Transverse colon (tissue), 4 donors: Measurements from ENCODE around the gene RBP3.

Experiments used
- CTCF ChIP-seq, 5 experiments: fragments of 200-600 bp in 3 of 5; fragments of 450-650 bp in 2 of 5; sonication (generic) in 3 of 5; IDR thresholded peaks; 1 replicate in 2 of 5; 2 replicates in 3 of 5; pipeline ENCODE4 v1.5.1; 2016 to 2017; ENCODE audit warnings: antibody characterized with exemption in 5 of 5, inconsistent platforms in 3 of 5, mild to moderate bottlenecking in 2 of 5, moderate library complexity in 1 of 5
- POLR2A ChIP-seq: fragments of 450-650 bp; IDR thresholded peaks from one replicate; pipeline ENCODE4 v1.6.1; 2016; ENCODE audit warnings: antibody characterized with exemption, mild to moderate bottlenecking, moderate library complexity
- POLR2AphosphoS5 ChIP-seq, 3 donors: sonication (generic); formaldehyde crosslinking; IDR thresholded peaks; one replicate each; pipeline ENCODE4 v1.6.1; 2016; ENCODE audit warnings: antibody characterized with exemption in 3 of 3

GRCh38 chr10:47362199-47362598 is 14.0 kb downstream of the RBP3 start:
- no peak for TF ChIP-seq POLR2AphosphoS5 (IDR thresholded peaks at IDR 0.05)
- no peak for TF ChIP-seq POLR2A
- TF ChIP-seq CTCF (IDR thresholded peaks at IDR 0.05) = no peak
